ENCODE measurements around the gene ITGB8. TPM values are rescaled to one million over a fixed set of nuclear protein-coding genes. Genes with fewer than 3 reads are reported as not detected.
A peak's percentile ranks its signal among the peaks of the same experiment; 100 is the strongest.

The ITGB8 gene
- total RNA-seq, 4 donors from 2014 or later, result 30.7 to 65.5 (median 57.5) TPM

DNA sequence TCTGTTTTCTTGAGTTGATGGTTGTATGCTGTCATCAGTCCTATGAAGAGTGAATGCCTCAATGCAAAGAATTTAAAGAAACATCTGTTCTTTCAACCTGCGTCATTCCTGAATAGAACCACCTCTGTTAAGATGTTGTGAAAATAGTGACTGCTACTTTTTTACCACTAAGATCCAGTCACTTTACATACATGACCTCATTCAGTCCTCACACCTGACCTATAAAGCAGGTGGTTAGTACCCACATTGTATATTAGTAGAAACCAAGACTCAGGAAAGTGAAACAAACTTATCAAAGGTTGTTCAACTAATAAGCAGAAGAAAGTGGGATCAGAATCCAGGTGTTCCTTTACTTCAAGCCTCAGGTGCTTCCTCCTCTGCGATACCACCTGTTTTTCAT is 64.8 kb downstream of the ITGB8 start:
- WGBS, result 97% methylated on average over 2 of the region's 2 CpGs
- H3K4me3 ChIP-seq, result no peak overlapping the region
- no peak for DNase-seq (ENCODE audit: low spot score in 2 of 2)
- H3K27me3 ChIP-seq, result no peaks in the 10 kb centered on the region
- no peaks in the 10 kb centered on the region for H3K9me3 ChIP-seq
- no peak overlapping the region for H3K27ac ChIP-seq
- no peaks in the 10 kb centered on the region for H3K4me1 ChIP-seq
- H3K36me3 ChIP-seq, result peaks cover 44% of the 10 kb centered on the region
- TF ChIP-seq, protein P1, sequence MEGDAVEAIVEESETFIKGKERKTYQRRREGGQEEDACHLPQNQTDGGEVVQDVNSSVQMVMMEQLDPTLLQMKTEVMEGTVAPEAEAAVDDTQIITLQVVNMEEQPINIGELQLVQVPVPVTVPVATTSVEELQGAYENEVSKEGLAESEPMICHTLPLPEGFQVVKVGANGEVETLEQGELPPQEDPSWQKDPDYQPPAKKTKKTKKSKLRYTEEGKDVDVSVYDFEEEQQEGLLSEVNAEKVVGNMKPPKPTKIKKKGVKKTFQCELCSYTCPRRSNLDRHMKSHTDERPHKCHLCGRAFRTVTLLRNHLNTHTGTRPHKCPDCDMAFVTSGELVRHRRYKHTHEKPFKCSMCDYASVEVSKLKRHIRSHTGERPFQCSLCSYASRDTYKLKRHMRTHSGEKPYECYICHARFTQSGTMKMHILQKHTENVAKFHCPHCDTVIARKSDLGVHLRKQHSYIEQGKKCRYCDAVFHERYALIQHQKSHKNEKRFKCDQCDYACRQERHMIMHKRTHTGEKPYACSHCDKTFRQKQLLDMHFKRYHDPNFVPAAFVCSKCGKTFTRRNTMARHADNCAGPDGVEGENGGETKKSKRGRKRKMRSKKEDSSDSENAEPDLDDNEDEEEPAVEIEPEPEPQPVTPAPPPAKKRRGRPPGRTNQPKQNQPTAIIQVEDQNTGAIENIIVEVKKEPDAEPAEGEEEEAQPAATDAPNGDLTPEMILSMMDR (IDR thresholded peaks at IDR 0.05), result no peak
- TF ChIP-seq EP300 (IDR thresholded peaks at IDR 0.05), result no peak
- TF ChIP-seq POLR2A (IDR thresholded peaks at IDR 0.05), result no peak
- no peak for TF ChIP-seq POLR2AphosphoS5 (IDR thresholded peaks at IDR 0.05)

DNA sequence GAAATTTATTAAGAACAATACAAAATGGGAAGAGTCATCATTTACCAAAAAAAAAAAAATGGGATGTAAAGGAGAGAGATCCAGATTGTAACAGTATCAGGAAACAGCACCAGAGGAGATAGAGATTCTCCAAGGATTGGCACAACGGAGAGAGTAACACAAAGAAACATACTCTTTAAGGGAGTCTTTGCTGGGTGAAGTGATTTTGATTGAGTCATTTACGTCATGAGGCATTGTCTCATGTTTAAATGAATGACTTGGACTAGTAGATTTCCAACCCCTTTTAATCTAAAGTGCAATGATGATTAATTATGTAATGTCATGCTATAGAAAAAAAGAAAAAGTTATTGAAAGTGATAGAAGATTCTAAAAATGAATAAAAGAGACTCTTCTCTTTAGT is 68.8 kb downstream of the ITGB8 start:
- H3K4me3 ChIP-seq, result no peak overlapping the region
- DNase-seq (ENCODE audit: low spot score in 2 of 2), result no peak
- no peaks in the 10 kb centered on the region for H3K27me3 ChIP-seq
- H3K9me3 ChIP-seq, result no peaks in the 10 kb centered on the region
- H3K27ac ChIP-seq, result no peak overlapping the region
- WGBS, result 95% methylated on average over 2 of the region's 2 CpGs
- H3K36me3 ChIP-seq, result peaks cover 16% of the 10 kb centered on the region
- TF ChIP-seq POLR2A (IDR thresholded peaks at IDR 0.05) (no peak), EP300 (IDR thresholded peaks at IDR 0.05) (no peak)
- peaks cover 5% of the 10 kb centered on the region for H3K4me1 ChIP-seq

DNA sequence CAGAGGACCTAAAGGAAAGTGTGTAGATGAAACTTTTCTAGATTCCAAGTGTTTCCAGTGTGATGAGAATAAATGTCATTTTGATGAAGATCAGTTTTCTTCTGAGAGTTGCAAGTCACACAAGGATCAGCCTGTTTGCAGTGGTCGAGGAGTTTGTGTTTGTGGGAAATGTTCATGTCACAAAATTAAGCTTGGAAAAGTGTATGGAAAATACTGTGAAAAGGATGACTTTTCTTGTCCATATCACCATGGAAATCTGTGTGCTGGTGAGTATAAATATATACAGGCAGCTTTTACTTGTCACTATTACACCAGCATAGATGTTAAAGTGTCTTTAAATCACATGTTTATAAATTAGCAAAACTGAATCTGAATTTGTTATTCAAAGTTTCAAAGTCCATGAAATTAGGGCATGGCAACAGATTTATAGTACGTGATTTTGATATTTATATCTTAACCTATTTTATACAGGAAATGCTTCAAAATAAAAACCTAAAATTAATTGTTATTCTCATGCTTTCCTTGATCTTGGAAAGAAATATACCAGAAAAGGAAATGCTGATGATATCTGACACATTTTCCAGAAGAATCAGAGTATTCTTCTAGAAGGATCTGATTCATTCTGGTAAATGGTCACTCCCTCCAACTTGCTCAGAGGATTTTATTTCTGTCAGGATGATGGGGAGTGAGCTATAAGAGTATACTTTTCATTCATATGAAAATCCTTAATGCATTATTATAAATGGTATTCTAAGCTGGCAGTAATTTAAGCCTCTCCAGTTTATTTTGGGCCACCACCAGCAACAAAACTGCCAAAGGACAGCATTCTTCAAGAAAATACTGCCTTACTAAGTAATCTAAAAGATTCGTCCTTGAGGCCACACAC is 71.4 kb downstream of the ITGB8 start:
- peaks cover 8% of the 10 kb centered on the region for H3K4me1 ChIP-seq
- H3K9me3 ChIP-seq, result no peaks in the 10 kb centered on the region
- WGBS, result 66% methylated on average over 3 of the region's 3 CpGs
- H3K36me3 ChIP-seq, result peaks cover 7% of the 10 kb centered on the region
- no peaks in the 10 kb centered on the region for H3K27me3 ChIP-seq
- H3K4me3 ChIP-seq, result no peak overlapping the region
- DNase-seq (ENCODE audit: low spot score in 2 of 2), result no peak
- no peak overlapping the region for H3K27ac ChIP-seq
- no peak for TF ChIP-seq POLR2A (IDR thresholded peaks at IDR 0.05)
- no peak for TF ChIP-seq EP300 (IDR thresholded peaks at IDR 0.05)
- TF ChIP-seq POLR2AphosphoS5 (IDR thresholded peaks at IDR 0.05), result no peak
- TF ChIP-seq, protein P1 (IDR thresholded peaks at IDR 0.05), result no peak

DNA sequence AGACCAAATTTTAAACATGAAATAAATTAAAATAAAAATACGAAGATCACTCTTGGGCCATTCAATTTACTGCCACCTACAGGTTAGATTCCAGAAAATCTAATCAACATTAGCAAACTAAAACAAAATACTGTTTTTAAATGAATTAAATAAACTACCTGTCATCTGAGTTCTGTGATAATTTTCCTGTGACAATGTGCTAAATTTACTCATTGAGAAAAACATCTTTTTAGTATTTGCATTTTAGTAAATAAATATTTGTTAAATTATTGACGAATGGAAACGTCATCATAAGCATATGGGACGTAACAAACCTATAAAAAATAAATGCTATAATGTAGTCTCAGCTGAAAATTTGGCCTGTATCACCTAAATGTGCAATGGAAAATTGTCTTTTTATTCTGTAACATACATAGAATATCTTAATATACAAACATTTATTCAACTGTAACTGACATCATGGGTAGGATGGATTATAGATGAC is 72.1 kb downstream of the ITGB8 start:
- H3K4me3 ChIP-seq, result no peak overlapping the region
- H3K36me3 ChIP-seq, result peaks cover 7% of the 10 kb centered on the region
- TF ChIP-seq, protein P1 (IDR thresholded peaks at IDR 0.05), result peak in 1 of 2 donors; percentile 8
- TF ChIP-seq POLR2A (IDR thresholded peaks at IDR 0.05) (no peak), POLR2AphosphoS5 (IDR thresholded peaks at IDR 0.05) (no peak)
- H3K27ac ChIP-seq, result no peak overlapping the region
- H3K9me3 ChIP-seq, result no peaks in the 10 kb centered on the region
- H3K4me1 ChIP-seq, result peaks cover 15% of the 10 kb centered on the region
- DNase-seq (ENCODE audit: low spot score in 2 of 2), result no peak
- H3K27me3 ChIP-seq, result no peaks in the 10 kb centered on the region
- 73% methylated on average over 4 of the region's 4 CpGs for WGBS

DNA sequence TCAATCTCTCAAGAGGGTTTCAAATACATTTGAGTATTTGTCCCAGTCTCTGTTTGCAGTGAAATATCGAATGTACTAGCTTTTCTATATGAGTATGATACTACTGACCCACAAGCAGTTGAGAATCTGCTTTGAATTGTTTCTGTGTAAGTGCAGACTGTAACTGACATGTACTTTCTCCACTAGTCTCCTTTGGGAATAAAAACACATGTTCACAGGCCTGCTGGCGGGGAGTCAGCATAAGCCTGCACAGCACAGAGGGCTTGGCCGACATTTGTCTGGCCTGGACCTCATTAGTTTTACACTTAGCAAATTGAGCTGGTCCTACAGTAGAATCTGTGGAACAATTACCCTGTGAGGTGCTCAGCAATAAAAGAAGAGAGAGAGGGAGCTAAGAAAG is 72.6 kb downstream of the ITGB8 start:
- Histone ChIP-seq H3K4me1 (peaks cover 20% of the 10 kb centered on the region), H3K4me3 (no peak overlapping the region), H3K27me3 (no peaks in the 10 kb centered on the region), H3K36me3 (peaks cover 7% of the 10 kb centered on the region), H3K9me3 (no peaks in the 10 kb centered on the region), H3K27ac (no peak overlapping the region)
- no peak for DNase-seq (ENCODE audit: low spot score in 2 of 2)
- TF ChIP-seq EP300 (IDR thresholded peaks at IDR 0.05), result no peak
- TF ChIP-seq POLR2AphosphoS5 (IDR thresholded peaks at IDR 0.05), result no peak
- TF ChIP-seq, protein P1 (IDR thresholded peaks at IDR 0.05), result no peak
- TF ChIP-seq POLR2A (IDR thresholded peaks at IDR 0.05), result no peak
- 52% methylated on average over 3 of the region's 3 CpGs for WGBS

Data from suprapubic skin (tissue), 4 donors.